GM12865 (cell line): ENCODE data around the gene OXSM.

Experiments
- DNase-seq: peaks from one replicate; pipeline ENCODE4 v3.0.0; 2010; ENCODE audit warnings: low read depth
- H3K4me3 ChIP-seq: 2 replicates; pipeline ENCODE4 v1.5.1; 2011; ENCODE audit warnings: mild to moderate bottlenecking, low read depth, low read length, control low read depth
- TF ChIP-seq, protein P1 (sequence below): IDR thresholded peaks from 2 replicates; pipeline ENCODE4 v1.5.1; 2011; ENCODE audit warnings: low read length, control low read depth, low read depth, inconsistent platforms; ENCODE audit not compliant: insufficient read depth; ENCODE audit errors: missing control alignments

The OXSM gene

DNA sequence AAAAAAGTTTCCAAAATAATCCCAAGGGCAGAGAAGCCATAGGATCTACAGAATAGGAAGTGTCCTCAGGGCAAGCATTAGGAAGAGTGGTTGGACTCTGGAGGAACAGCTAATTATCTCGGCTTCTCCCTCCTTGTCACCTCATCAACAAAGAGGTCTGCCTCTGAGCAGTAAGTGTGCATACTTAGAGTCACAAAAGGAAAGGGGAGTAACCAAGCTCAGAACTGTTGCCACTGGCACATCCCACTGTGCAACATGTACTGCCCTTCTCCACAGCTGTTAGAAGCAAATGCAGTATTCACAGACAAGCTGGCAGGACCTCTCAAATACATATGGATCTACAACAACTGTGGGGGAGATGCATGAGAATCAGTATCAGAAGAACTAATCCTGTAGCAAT, 38.2 kb upstream of the OXSM start:
- no peak for DNase-seq
- no peak overlapping the region for H3K4me3 ChIP-seq
- TF ChIP-seq, protein P1, sequence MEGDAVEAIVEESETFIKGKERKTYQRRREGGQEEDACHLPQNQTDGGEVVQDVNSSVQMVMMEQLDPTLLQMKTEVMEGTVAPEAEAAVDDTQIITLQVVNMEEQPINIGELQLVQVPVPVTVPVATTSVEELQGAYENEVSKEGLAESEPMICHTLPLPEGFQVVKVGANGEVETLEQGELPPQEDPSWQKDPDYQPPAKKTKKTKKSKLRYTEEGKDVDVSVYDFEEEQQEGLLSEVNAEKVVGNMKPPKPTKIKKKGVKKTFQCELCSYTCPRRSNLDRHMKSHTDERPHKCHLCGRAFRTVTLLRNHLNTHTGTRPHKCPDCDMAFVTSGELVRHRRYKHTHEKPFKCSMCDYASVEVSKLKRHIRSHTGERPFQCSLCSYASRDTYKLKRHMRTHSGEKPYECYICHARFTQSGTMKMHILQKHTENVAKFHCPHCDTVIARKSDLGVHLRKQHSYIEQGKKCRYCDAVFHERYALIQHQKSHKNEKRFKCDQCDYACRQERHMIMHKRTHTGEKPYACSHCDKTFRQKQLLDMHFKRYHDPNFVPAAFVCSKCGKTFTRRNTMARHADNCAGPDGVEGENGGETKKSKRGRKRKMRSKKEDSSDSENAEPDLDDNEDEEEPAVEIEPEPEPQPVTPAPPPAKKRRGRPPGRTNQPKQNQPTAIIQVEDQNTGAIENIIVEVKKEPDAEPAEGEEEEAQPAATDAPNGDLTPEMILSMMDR = no peak

- TF ChIP-seq, protein P1 = no peak
- no peak overlapping the region for H3K4me3 ChIP-seq
- peak; percentile 49 for DNase-seq
These were observed 21.0 kb upstream of the OXSM start for GRCh38 chr3:25768851-25769250.

DNA sequence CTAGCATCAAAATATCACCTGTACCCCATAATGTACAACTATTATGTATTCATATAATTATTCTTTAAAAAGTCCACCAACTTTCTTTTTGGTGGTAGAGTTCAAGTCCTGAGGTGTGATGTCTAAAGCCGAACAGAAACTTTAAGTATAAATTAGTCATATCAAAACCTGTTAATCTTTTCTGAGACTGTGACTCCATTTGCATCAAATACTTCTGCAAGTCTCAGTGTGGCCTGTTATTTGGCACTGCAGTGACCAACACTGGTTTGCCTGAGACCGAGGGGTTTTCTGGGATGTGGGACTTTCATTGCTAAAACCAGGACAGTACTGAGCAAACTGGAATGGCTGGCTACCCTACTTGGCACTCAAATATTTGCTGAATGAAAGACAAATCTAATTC, 14.0 kb upstream of the OXSM start:
- no peak overlapping the region for H3K4me3 ChIP-seq
- DNase-seq = peak; percentile 53

DNA sequence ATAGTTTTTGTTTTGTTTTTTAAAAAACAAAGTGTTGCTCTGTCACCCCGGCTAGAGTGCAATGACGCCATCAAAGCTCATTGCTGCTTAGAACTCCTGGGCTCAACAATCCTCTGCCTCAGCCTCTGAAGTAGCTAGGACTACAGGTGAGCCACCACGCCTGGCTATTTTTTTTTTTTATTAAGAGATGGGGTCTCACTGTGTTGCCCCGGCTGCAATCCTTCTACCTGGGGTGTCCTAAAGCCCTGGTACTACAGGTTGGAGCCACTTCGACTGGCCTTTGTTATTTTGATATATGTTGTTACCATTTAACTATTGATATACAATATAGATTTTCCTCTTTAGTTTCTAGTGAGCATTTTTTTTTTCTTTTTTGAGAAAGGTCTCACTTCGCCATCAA, 9.3 kb upstream of the OXSM start:
- peak overlapping the region; percentile 69 for H3K4me3 ChIP-seq
- TF ChIP-seq, protein P1 = no peak
- DNase-seq = no peak

More for the DNA sequence above, 14.0 kb upstream of the OXSM start:
- TF ChIP-seq, protein P1 = no peak

DNA sequence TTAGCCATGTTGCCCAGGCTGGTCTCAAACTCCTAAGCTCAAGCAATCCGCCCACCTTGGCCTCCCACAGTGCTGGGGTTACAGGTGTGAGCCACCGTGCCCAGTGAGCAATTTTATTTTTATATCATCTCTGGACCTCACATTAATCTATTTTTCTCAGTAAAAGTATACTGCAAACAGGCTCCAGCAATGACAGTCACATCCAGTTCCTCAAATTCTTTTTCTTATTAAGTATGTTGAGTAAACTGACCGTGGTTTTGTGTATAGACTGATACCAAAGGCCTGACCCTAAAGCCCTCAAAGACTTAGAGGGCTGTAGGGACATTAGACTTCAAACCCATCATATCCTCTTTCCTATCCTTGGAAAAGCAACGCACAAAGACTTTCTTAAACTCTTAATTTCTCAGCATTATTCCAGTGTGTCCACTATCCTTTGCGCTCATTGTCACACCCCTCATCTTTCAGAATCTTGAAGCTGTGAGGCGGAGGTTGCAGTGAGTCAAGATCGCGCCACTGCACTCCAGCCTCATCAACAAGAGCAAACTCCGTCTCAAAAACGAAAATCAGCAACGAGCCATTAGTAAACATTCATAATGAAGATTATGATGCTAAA, 8.6 kb upstream of the OXSM start:
- TF ChIP-seq, protein P1 = no peak
- peak overlapping the region; percentile 69 for H3K4me3 ChIP-seq
- DNase-seq = no peak

DNA sequence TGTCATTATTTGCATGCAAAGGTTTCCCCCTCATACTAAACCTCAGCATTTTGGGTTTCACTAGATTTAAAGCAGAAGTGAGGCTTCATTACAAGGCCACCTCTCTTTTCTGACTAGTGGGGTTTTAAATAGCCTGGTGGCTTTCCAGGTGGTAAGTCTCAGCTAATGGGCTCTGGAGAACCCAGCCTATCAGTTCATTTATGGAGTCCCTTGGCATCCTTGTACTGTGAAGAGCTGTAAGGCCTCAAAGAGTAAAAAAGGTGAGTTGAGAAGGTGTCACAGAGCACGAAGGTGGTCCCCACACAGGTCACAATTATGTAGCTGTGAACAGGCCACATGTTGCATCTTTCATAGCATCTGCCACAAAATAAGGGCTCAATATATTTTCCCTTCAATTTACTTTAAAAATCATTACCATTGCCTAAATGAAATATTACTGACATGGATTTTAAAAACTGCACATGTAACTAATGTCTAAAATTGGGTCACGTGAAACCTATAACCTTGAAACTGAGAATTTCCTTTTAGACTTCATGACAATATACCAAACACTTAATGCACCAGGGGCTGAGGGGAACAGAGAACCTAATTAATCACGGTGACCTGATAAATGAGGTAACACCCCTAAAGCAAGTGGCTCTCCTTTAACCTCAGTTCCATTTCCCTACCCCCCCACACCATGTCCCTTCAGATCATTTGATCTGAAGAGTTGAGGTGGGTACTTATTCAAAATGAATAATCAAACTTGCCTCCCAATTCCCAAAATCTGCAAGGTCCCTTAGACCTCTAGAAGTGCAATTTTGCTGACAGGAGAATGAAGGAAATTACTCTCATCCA, 7.9 kb upstream of the OXSM start:
- TF ChIP-seq, protein P1 = no peak
- peak; percentile 75 for DNase-seq
- peak overlapping the region; percentile 69 for H3K4me3 ChIP-seq
